K562 (cell line): ENCODE data around the gene RAB6B. TPM values are rescaled to one million over a fixed set of nuclear protein-coding genes. Genes with fewer than 3 reads are reported as not detected.

ENCODE experiments used
- ATF7 ChIP-seq: fragments of 450-650 bp; IDR thresholded peaks from 2 replicates; pipeline ENCODE4 v1.7.1; 2014; ENCODE audit warnings: mild to moderate bottlenecking, moderate library complexity
- E2F3 ChIP-seq: fragments of 250-450 bp; sonication (Bioruptor Pico); IDR thresholded peaks from 2 replicates; pipeline ENCODE4 v1.4.0; 2020; ENCODE audit warnings: mild to moderate bottlenecking
- ETS2 ChIP-seq: IDR thresholded peaks from 2 replicates; pipeline ENCODE4 v1.6.1; 2016; ENCODE audit warnings: borderline replicate concordance, missing genetic modification characterization, mild to moderate bottlenecking, moderate library complexity, missing compliant biosample characterization; ENCODE audit not compliant: poor library complexity, severe bottlenecking
- FOSL1 ChIP-seq: fragments of 200-800 bp; sonication (Bioruptor generic); conservative IDR thresholded peaks from 2 replicates; pipeline ENCODE4 v1.6.1; 2016; ENCODE audit warnings: missing genetic modification characterization, missing compliant biosample characterization
- FOXM1 ChIP-seq, 2 experiments: fragments of 450-650 bp in 1 of 2; sonication (generic) in 1 of 2; formaldehyde crosslinking in 1 of 2; IDR thresholded peaks; 2 replicates each; pipeline versions ENCODE4 v1.6.1 to v1.9.0; 2017 to 2022; ENCODE audit warnings: low read depth in 2 of 2, mild to moderate bottlenecking in 2 of 2, missing genetic modification reagents in 1 of 2, moderate library complexity in 1 of 2
- MCM3 ChIP-seq: fragments of 450-650 bp; IDR thresholded peaks from 2 replicates; pipeline ENCODE4 v1.6.1; 2016
- NFIC ChIP-seq: fragments of 450-650 bp; IDR thresholded peaks from 2 replicates; pipeline ENCODE4 v1.6.1; 2017; ENCODE audit warnings: mild to moderate bottlenecking, inconsistent platforms
- POLR2G ChIP-seq: fragments of 200-400 bp; formaldehyde crosslinking; IDR thresholded peaks from 2 replicates; pipeline ENCODE4 v1.6.1; 2017; ENCODE audit warnings: low read depth, mild to moderate bottlenecking, antibody characterized with exemption, low read length, moderate library complexity
- REST ChIP-seq, 2 experiments: fragments of 450-650 bp; formaldehyde crosslinking in 1 of 2; IDR thresholded peaks; 2 replicates each; pipeline versions ENCODE4 v1.4.0 to v1.6.1; 2014 to 2020; ENCODE audit warnings: mild to moderate bottlenecking in 2 of 2, borderline replicate concordance in 1 of 2, low read depth in 1 of 2
- ZBTB5 ChIP-seq: fragments of 450-650 bp; IDR thresholded peaks from 2 replicates; pipeline ENCODE4 v1.6.1; 2017; ENCODE audit warnings: antibody characterized with exemption
- ZNF551 ChIP-seq: fragments of 250-450 bp; sonication (Bioruptor Pico); IDR thresholded peaks from 2 replicates; pipeline ENCODE4 v1.5.0; 2021; ENCODE audit warnings: mild to moderate bottlenecking, moderate library complexity
- ZNF57 ChIP-seq: fragments of 450-650 bp; formaldehyde crosslinking; IDR thresholded peaks from 2 replicates; pipeline ENCODE4 v1.4.0; 2020; ENCODE audit warnings: mild to moderate bottlenecking, moderate library complexity
- ZNF79 ChIP-seq: fragments of 250-450 bp; sonication (Bioruptor Pico); IDR thresholded peaks from 2 replicates; pipeline ENCODE4 v1.4.0; 2020; ENCODE audit warnings: low read depth, mild to moderate bottlenecking, moderate library complexity
- polyA plus RNA-seq, 8 experiments: library from polyadenylated mRNA; depleted of rRNA in 4 of 8; stranded (reverse) in 5 of 8; unstranded in 3 of 8; fragments of >200 nt; fragmentation: Nextera tagmentation in 2 of 8; fragmentation: Illumina TruSeq in 1 of 8; extraction: Ambion mirVana in 2 of 8; extraction: Trizol in 1 of 8; gene quantifications; 2 replicates each; pipeline versions ENCODE4 v1.2.1 to v1.2.3, GENCODE V29; 2011 to 2014; ENCODE audit warnings: inconsistent platforms in 1 of 8, missing spikeins in 1 of 8
- total RNA-seq, 7 experiments: library from RNA; depleted of rRNA in 6 of 7; stranded (reverse); fragments of >200 nt in 6 of 7; fragmentation: Illumina TruSeq in 2 of 7; extraction: Trizol in 2 of 7; gene quantifications; 2 replicates each; pipeline versions ENCODE4 v1.2.1 to v1.2.3, GENCODE V29; 2011 to 2021; ENCODE audit warnings: low replicate concordance in 1 of 7

RAB6B gene
- total and polyA plus RNA-seq, 9 of the 15 experiments (the other 6 are each of a cell fraction or from before 2014, with no cell fraction given) = 0.60 to 18.1 (median 1.5) TPM

- TF ChIP-seq FOSL1 (tag) (peak; percentile 70), ZNF551 (CRISPR knock-in tag) (no peak), FOXM1 (IDR thresholded peaks at IDR 0.05; ENCODE audit: low read depth) (no peak), FOXM1 (CRISPR knock-in tag; IDR thresholded peaks at IDR 0.05; ENCODE audit: low read depth) (no peak), ZNF57 (CRISPR knock-in tag) (no peak), ETS2 (no peak), ZNF79 (CRISPR knock-in tag) (no peak), NFIC (peak; percentile 80), ATF7 (peak; percentile 86), REST (IDR thresholded peaks at IDR 0.05; ENCODE audit: borderline replicate concordance) (peak; percentile 14; the same call in 1 of the 2 replicates), REST (CRISPR knock-in tag; IDR thresholded peaks at IDR 0.05; ENCODE audit: low read depth) (no peak), E2F3 (CRISPR knock-in tag) (no peak), MCM3 (no peak), ZBTB5 (no peak), POLR2G (no peak)
These were observed 73.7 kb downstream of the RAB6B start (continued) for GRCh38 chr3:133821767-133822638.
